GM19438 (cell line): ENCODE data around the gene BLACAT1.
"Not testable (repeated sequence)": the region's sequence is repeated elsewhere in the genome, so short reads cannot be mapped to it uniquely, and the experiment has no call there.

Experiments
- ATAC-seq: cut with Tn5 transposase; IDR thresholded peaks from one replicate; pipeline ENCODE4 v1.9.1; 2021; ENCODE audit warnings: low read depth; ENCODE audit not compliant: unreplicated experiment

The BLACAT1 gene

DNA sequence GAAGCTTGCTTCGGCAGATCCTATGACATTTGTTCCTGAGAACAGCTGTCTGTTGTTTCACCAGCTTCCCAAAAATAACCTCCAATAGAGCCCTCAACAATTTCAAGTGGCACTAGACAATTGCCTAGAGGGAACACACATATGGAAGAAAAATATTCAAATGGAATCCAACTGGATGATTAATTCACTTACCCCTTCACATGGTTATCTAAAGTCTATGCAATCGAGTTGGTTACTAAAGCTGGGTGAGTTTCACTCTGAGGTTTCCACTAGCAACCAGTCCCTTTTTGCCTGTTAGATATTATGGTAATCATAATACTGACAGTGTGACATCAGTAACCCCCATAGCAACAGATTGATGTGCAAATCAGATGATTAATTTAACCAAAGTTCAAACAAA is 34.0 kb downstream of the BLACAT1 start, which contains the start of gene LEMD1:
LEMD1 (minus strand) TSS at position 259 of the 400 bp plus-strand sequence. CDS start 1,520 bp downstream, outside the sequence.
- ATAC-seq: no peak

DNA sequence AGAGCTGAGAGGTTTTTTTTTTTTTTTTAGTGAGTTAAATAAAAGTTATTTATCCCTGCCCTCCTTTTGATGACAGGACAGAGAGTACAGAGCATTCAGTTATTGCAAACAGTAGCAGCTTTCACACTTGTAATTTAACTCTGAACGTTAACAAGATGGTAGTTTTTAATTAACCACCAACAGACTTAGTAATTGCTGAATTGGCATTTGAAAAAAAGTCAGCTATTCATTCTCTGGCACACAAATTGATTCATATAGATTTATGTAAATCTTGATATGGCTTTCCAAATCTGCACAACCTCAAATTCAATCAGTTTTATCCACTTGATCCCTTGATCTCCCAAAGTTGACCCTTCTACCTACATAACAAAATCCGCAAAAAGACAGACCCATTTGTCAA is 34.9 kb downstream of the BLACAT1 start:
- ATAC-seq: no peak

DNA sequence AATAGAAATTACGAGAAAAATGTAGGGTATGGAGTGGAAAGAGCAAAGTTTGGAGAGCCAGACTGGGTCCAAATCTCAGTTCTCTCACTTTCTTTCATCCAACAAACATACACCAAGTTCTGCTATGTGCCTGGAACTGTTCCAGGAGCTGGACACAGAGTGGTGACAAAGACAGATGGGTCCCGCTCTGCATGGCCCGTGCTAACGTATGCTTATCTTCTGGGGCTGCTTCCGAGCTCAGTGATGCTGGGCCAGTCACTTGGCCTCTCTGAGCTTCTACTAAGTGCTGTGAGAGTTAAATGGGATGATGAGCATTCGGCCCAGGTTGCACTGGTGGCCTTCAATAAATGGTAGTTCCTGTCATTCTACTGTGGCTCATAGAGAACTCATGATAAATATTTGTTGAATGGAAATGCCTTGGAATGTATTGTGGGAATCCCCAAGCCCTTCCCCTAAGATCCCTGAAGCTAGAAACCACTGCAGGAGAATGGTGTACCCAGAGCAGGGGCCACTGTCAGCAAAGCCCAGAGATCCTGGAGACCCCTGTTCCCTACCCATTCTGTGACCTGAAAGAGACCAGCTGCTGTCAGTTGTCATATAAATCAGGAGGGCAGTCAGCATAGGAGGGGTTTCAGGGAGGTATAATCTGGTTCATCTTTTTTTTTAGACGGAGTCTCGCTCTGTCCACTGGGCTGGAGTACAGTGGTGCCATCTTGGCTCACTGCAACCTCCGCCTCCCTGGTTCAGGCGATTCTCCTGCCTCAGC is 37.8 kb downstream of the BLACAT1 start:
- ATAC-seq: no peak

DNA sequence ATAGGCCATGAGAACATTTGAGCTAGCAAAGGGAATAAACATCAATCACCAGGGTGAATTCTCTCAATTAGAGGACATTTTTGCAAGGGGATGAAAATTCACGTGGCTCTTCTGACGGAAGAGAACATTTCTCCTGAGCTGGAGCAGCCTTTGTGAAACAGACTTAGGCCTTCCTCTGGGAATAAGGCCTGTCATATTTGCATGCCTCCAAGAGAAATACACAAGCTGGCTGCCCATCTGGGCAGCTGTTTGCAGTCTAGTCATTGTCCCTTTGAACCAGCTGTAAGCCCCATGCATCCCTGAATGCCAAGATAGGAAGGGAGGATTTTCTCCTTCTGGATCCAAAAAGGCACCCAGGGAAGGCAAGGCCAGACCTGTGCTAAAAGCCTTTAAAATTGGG is 39.5 kb downstream of the BLACAT1 start:
- no peak for ATAC-seq

DNA sequence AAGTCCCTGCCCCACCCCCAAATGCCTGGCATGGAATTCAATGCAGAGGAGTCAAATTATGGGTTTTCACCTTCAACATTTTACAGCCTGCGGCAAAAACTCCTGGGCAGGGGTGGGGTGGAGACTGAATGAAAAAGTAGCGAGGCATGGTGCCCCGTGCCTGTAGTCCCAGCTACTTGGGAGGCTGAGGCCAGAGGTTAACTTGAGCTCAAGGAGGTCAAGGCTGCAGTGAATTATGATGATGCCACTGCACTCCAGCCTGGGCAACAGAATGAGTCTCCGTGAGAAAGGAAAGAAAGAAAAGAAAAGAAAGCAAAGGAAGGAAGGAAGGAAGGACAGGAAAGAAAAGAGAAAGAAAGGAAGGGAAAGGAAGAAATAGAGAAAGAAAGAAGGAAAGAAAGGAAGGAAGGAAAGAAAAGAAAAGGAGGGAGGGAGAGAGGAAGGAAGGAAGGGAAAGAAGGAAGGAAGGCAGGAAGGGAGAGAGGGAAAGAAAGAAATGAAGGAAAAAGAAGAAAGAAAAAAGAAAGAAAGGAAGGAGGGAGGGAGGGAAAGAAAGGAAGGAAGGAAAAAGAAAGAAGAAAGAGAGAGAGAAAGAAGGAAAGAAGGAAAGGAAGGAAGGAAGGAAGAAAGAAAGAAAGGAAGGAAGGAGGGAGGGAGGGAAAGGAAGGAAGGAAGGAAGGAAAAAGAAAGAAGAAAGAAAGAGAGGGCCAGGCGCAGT is 45.1 kb downstream of the BLACAT1 start:
- no peak for ATAC-seq

DNA sequence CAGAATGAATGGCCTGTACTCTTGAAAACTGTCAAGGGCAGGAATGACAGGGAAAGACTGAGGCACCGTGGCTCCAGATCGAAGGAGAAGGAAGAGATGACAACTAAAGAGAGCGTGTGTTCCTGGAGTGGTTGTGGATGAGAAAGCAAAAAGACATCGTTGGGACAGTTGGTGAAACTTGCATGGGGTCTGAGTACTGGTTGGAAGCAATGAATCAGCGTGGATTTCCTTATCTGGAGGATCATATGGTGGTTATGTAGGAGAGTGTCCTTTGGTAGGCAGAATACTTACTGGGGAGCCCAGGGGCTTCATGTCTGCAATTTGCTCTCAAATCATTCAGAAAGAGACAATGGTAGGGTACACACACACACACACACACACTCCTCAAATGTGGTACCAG is 47.9 kb downstream of the BLACAT1 start:
- no peak for ATAC-seq

DNA sequence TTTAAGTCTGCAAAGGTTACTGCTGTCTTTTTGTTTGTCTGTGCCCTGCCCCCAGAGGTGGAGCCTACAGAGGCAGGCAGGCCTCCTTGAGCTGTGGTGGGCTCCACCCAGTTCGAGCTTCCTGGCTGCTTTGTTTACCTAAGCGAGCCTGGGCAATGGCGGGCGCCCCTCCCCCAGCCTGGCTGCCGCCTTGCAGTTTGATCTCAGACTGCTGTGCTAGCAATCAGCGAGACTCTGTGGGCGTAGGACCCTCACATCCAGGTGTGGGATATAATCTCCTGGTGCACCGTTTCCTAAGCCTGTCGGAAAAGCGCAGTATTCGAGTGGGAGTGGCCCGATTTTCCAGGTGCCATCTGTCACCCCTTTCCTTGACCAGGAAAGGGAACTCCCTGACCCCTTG is 49.6 kb downstream of the BLACAT1 start:
- ATAC-seq: not testable (repeated sequence)
